T-helper 2 cell treated with Interferon-gamma antibody and Interleukin-4, amounts not matched to agents 100 ng/mL and 5 ng/mL, for 36 hours (primary cell): ENCODE measurements around the gene STK38. TPM values are rescaled to one million over a fixed set of nuclear protein-coding genes. Genes with fewer than 3 reads are reported as not detected.

Source experiments
- intact Hi-C: fragments of 100-400 bp; cut with micrococcal nuclease; formaldehyde crosslinking; loops from one replicate; pipeline ENCODE4 v1.15.1; 2023
- total RNA-seq: library from RNA; stranded (reverse); gene quantifications from 2 replicates; pipeline ENCODE4 v1.2.3, GENCODE V29; 2022

STK38 gene
- total RNA-seq, 1 donor from 2014 or later, result 75.8 TPM

- intact Hi-C loops, result no loop called here
Measured at GRCh38 chr6:36524871-36525270, 22.4 kb downstream of the STK38 start.

GRCh38 chr6:36523936-36524499, 23.3 kb downstream of the STK38 start:
- intact Hi-C loops, result no loop called here

GRCh38 chr6:36523451-36523850, 23.8 kb downstream of the STK38 start:
- intact Hi-C loops, result no loop called here

- intact Hi-C loops, result no loop called here
Measured at GRCh38 chr6:36519352-36519751, 27.9 kb downstream of the STK38 start.

GRCh38 chr6:36517408-36517807, 29.9 kb downstream of the STK38 start:
- intact Hi-C loops, result no loop called here

GRCh38 chr6:36516988-36517387, 30.3 kb downstream of the STK38 start:
- intact Hi-C loops, result no loop called here

GRCh38 chr6:36516559-36516958, 30.7 kb downstream of the STK38 start:
- intact Hi-C loops, result no loop called here

GRCh38 chr6:36515844-36516243, 31.4 kb downstream of the STK38 start:
- intact Hi-C loops, result no loop called here

GRCh38 chr6:36514554-36515456, 32.5 kb downstream of the STK38 start:
- intact Hi-C loops, result no loop called here

GRCh38 chr6:36510365-36510764, 36.9 kb downstream of the STK38 start:
- intact Hi-C loops, result no loop called here

- intact Hi-C loops, result no loop called here
Measured at GRCh38 chr6:36508532-36508931, 38.7 kb downstream of the STK38 start.

GRCh38 chr6:36506611-36507010, 40.7 kb downstream of the STK38 start:
- intact Hi-C loops, result no loop called here

GRCh38 chr6:36505744-36506534, 41.3 kb downstream of the STK38 start:
- intact Hi-C loops, result no loop called here

- intact Hi-C loops, result no loop called here
Measured at GRCh38 chr6:36504982-36505381, 42.3 kb downstream of the STK38 start.

- intact Hi-C loops, result no loop called here
Measured at GRCh38 chr6:36504181-36504580, 43.1 kb downstream of the STK38 start.

- intact Hi-C loops, result no loop called here
Measured at GRCh38 chr6:36501686-36502085, 45.6 kb downstream of the STK38 start.

GRCh38 chr6:36499918-36500317, 47.4 kb downstream of the STK38 start:
- intact Hi-C loops, result no loop called here

GRCh38 chr6:36495086-36495485, 52.2 kb downstream of the STK38 start:
- intact Hi-C loops, result no loop called here

- intact Hi-C loops, result no loop called here
Measured at GRCh38 chr6:36493859-36494258, 53.4 kb downstream of the STK38 start.

GRCh38 chr6:36493319-36493718, 54.0 kb downstream of the STK38 start:
- intact Hi-C loops, result no loop called here

GRCh38 chr6:36492621-36493020, 54.7 kb downstream of the STK38 start:
- intact Hi-C loops, result no loop called here

GRCh38 chr6:36492092-36492491, 55.2 kb downstream of the STK38 start:
- intact Hi-C loops, result no loop called here
